NCI-H2227 treated with DMSO at 0.1 percent for 48 hours (cell line): Measurements from ENCODE around the gene C16orf74.

ENCODE experiments used
- DNase-seq: peaks from one replicate; lab custom pipeline; 2025; lab: John Stamatoyannopoulos, UW

Gene C16orf74

DNA sequence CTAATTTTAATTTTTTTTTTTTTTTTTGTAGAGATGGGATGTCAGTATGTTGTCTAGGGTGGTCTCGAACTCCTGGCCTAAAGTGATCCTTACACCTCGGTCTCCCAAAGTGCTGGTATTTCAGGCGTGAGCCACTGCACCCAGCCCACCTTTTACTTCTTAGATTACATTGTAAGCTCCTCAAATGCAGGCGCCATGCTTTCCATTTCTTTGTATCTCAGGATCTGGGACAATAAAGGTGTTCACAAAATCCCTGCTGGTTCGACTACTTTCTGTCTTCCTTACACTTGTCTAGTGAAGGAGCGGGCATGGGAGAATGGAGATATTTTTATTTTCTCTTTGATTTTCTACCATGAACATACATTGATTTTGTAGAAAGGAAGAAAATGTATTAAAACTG lies 23.2 kb upstream of the C16orf74 start:
- no peak for DNase-seq

GRCh38 chr16:85773044-85773443 lies 22.1 kb upstream of the C16orf74 start:
- no peak for DNase-seq

DNA sequence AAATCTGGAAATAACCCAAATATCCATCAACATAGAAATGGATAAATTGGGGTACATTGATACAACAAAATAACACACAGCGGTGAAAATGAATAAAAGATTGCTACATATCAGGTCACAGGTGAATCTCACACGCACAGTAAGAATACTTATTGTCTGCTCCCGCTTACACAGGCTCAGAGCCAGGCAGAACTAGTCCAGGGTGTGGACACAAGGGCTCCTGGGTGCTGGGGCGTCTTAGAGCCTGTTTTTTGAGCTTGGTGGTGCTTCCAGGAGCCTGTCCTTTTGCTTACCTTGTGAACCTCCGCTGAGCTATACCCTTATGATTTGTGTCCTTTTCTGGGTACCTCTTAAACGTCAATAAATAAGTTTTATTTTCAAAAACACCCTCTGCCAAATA lies 19.8 kb upstream of the C16orf74 start:
- DNase-seq: no peak

DNA sequence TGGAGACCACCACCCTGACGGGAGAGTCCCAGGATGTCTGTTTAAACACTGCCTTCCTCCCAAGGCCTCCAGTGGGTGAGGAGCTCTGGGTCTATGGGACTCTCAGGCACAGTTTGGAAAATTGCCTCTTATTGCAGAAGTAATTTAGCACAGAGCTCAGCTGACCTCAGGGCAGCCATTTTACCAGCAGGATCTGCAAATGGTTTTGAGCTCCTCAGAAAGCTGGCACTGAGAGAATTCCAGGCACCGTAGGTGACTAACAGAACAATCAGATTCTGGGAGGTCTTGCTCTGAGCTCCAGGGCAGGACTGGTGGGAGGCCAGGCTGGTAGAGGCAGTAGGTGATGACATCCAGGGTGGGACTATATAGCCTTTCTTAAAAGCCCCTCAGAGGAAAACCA lies 17.3 kb upstream of the C16orf74 start:
- DNase-seq: peak; percentile 39

GRCh38 chr16:85767531-85767930 lies 16.6 kb upstream of the C16orf74 start:
- no peak for DNase-seq

DNA sequence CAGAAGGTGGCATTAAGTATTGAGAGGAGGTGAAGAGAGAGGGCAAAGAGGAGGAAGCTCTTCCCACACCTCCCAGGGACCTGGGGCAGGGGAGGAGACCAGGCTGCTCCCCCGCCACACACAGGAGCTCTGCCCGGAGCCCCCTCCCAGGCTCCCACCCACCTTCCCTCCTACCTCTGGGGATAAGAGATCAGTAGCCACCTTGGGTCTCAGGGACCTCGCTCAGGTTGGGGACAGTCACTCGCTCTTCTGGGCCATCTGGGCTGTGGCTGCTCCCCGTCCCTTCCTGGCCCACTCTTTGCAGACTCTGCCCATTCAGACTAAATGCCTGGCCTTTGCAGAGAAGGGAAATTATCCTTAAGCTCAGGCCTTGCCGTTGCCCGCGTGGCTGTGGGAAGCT lies 14.9 kb upstream of the C16orf74 start:
- DNase-seq: no peak

DNA sequence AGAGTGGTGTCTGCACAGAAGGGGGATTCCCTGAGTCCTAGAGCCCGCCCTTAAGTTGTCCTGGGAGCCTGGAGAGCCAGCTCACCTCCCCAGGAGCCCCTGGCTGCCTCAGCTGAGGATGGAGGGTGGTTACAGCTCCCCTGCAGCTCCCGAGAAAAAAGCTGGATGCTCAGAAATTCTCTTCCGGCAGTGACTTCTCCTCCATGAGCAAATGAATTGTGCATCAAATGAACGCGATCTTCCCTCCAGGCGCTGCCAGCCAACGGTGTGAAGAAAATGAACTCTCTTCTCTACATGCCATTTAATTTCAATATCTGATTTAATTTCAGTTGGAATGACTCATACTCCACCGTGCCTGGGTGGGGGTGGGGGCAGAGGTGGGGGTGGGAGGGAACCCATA lies 14.3 kb upstream of the C16orf74 start:
- DNase-seq: no peak

- no peak for DNase-seq
Observed at GRCh38 chr16:85763616-85764015, 12.7 kb upstream of the C16orf74 start.

GRCh38 chr16:85762970-85763369 lies 12.1 kb upstream of the C16orf74 start:
- no peak for DNase-seq

DNA sequence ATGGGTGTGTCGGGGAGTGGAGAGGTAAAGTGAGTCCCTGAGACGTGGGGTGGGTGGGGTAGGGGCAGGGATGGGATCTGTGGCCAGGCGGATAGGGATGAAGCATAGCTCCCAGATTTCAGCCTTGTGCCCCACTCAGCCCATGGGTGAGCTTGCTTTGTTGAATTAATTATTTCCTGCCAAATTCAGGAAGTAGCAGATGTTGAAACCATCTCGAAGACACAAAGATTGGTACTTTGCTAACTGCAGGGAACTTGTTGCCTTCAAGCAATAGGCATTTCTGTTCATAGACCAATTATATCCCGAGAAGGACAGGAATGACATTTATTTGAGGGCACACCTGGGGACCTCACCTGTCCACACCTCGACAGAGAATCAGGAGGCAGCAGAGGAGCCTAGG lies 11.0 kb upstream of the C16orf74 start:
- no peak for DNase-seq

- no peak for DNase-seq
Observed at GRCh38 chr16:85759631-85760419, 8.9 kb upstream of the C16orf74 start.

DNA sequence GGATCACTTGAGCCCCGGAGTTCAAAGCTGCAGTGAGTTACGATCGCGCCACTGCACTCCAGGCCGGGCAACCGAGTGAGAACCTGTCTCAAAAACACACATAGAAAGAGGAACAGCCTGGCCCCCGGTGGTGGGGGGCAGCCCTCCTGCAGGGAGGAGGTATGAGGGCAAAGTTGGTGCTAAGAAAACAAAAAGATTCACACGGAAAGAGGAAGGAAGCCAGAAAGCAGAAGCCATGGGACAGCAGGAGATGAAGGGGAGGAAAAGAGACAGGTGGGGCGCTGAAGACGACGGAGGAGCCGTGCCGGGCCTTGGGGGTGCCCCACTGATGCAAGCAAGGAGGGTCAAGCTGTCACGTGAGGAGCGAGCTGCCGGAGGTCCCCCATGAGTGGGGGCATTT lies 8.2 kb upstream of the C16orf74 start:
- no peak for DNase-seq

- no peak for DNase-seq
Observed at GRCh38 chr16:85757341-85757822, 6.5 kb upstream of the C16orf74 start.

GRCh38 chr16:85755929-85756768 lies 5.3 kb upstream of the C16orf74 start:
- no peak for DNase-seq

DNA sequence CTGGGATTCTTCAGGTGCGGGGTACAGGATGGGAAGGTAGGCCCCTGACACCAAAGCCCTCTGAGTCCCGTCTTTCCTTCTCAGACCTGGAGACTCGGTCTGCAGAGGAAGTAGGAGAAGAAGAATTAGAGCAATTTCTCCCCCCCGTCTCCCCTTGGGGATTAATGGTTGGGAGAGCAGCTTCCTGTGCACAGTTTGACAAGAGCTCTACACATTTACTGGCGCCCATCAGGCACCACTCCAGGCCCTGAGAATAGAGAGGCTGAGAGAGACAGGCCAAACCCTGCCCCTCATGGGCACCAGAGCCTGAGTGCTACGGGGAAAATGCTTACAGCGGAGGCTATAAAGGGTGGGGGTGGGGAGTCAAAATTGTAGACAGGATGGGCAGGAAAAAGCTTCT lies 3.5 kb upstream of the C16orf74 start:
- DNase-seq: no peak

DNA sequence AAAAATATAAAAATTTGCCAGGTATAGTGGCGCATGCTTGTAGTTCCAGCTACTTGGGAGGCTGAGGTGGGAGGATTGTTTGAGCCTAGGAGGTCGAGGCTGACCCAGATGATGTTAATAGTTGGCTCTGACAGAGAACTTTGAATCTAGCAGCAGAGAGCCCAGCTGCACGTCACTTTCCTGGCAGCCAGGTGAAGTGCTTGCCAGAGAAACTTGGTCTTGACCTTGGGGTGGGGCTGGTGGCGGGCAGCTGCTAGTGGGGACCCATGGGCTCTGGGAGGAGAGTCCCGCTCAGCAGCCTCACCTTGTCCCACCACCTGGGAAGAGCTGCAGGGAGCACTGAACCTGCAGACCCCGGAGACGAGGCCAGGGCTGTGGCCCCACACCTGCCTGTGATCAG lies 3.1 kb upstream of the C16orf74 start:
- no peak for DNase-seq

DNA sequence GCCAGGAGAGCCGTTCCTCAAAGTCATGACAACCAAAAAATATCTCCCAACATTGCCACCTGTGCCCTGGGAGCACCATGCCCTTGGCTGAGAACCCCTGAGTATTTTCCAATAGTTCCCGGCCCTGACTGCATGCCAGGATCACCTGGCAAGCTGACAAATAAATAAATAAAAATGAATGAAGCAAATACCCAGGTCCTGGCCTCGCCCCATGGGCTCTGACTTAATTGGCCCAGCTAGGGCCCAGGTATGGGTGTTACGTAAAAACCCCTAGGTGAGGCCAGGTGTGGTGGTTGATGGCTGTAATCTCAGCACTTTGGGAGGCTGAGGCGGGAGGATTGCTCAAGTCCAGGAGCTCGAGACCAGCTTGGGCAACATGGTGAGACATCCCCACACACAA lies 2.7 kb upstream of the C16orf74 start:
- DNase-seq: no peak

DNA sequence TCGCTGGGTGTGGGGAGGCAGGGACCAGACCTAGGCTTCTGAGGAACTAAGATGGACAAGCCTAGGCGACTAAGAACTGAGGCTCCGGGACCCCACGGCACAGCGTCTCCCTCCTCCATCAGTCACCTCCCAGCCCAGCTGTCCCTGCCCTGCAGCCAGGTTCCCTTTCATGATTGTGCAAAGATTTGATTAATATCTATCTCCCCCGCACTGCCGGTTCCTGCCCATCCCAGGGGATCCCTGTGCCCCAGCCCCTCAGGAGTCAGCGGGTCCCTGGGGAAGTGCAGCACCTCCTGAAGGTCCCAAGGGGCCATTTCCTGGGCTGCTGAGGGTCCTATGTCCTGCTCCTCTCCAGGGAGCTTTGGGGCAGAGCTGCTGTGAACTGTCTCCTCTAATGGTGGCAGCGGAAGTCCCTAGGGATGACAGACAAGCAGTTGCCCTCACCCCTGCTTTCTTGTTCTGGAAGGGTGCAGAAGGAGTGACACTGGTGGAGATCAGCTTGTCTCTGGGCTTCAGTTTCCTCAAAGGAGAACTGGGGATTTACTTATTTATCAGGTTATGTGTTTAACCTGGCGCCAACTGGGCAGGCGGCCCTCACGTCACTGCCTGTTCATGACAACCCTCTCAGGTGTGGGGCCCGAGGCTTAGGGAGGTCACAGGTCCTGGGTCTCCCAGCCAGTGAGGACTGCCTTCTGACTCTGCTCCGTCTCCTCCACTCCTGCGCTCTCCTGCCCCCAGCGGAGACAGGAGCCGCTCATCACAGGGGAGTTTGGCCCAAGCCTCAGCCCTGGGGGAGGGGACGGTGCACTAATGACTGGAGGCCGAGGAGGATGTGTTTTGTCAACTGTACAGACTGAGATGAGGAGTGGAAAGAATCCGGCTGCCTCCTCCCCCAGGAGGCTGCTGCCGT lies 1.9 kb upstream of the C16orf74 start:
- peak; percentile 4 for DNase-seq

DNA sequence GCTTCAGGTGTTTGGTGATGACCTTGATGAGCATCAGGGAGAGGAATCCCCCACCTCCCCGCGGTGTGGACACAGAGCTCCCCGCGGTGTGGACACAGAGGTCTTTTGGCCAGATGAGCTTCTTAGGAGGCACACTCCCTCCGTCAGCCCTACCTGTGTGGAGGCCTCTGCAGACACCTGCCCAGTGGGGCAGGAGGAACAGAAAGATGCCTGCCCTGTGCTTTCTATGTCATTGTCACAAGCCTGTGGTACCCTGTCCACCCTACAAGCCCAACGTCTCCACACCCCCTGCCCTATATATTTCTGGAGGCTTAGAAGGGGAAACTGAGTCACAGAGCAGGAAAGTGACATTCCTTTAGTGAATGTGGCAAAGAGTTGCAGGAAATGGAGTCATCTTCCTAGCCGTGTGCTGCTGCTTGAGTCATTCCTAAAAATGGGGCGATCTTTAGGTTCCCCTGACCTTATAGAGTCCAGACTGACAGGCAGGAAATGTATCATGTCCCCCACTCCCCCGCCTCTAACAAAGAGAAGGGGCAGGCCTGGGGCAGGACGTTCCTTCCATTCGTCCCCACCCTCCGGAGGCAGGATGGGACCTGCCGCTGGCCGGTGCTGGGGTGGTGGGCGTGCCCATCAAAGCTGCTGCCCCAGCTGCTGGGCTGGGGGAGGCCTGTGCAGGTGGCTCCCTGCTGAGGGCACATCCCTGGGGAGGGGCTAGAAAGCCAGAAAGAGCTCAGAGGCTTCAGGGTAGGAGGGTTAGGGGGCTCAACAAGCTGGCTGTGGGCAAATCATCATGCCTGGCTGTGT lies 1.0 kb upstream of the C16orf74 start:
- DNase-seq: no peak

- peak; percentile 2 for DNase-seq
Observed at GRCh38 chr16:85750146-85750826, 610 bp downstream of the C16orf74 start.

GRCh38 chr16:85749771-85750145 lies 1.1 kb downstream of the C16orf74 start:
- DNase-seq: no peak
